Activated CD4-positive, alpha-beta T cell treated with anti-CD3 and anti-CD28 coated beads, Interleukin-2, amount 10 ng/mL, durations not matched to agents 24 days and 14 days (primary cell): ENCODE results near the gene CEP70. TPM values are rescaled to one million over a fixed set of nuclear protein-coding genes. Genes with fewer than 3 reads are reported as not detected.

Experiments used
- DNase-seq: peaks from one replicate; pipeline ENCODE4 v3.0.0; 2022
- H3K27ac Mint-ChIP-seq: one replicate; pipeline ENCODE4 v1.8.0; 2022; ENCODE audit warnings: mild to moderate bottlenecking, mixed read lengths
- H3K27me3 Mint-ChIP-seq: one replicate; pipeline ENCODE4 v1.8.0; 2022; ENCODE audit warnings: mixed read lengths
- H3K36me3 Mint-ChIP-seq: one replicate; pipeline ENCODE4 v1.8.0; 2022; ENCODE audit warnings: low read depth, mild to moderate bottlenecking, mixed read lengths
- H3K4me1 Mint-ChIP-seq: one replicate; pipeline ENCODE4 v1.8.0; 2021; ENCODE audit warnings: mixed read lengths
- H3K4me3 Mint-ChIP-seq: one replicate; pipeline ENCODE4 v1.8.0; 2022; ENCODE audit warnings: mild to moderate bottlenecking, moderate library complexity, mixed read lengths
- H3K9me3 Mint-ChIP-seq: one replicate; pipeline ENCODE4 v1.8.0; 2021; ENCODE audit warnings: mixed read lengths
- intact Hi-C: fragments of 100-400 bp; cut with micrococcal nuclease; formaldehyde crosslinking; loops from one replicate; pipeline ENCODE4 v1.15.1; 2023
- total RNA-seq: library from RNA; stranded (reverse); gene quantifications from 2 replicates; pipeline ENCODE4 v1.2.3, GENCODE V29; 2022

Gene CEP70
- total RNA-seq, 1 donor from 2014 or later: 4.8 TPM

DNA sequence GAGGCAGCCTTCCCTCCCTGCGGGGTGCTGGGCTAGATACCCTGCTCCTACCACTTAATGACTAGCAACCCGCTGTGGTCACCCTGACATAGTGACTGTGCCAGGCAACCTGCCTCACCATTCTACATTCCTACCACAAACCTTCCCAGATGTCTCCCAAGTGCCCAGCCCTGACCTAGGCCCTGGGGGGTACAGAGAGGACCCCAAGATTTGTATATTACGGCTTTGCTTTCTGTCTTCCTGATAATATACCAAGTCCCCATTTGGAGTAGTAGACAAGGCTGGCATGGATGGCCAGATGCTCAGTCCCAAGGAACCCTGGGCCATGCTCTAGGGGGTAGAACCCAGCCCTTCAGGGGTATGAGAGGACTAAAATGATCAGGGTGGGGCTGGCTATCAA lies 128.6 kb downstream of the CEP70 start:
- H3K36me3 Mint-ChIP-seq: no peaks in the 10 kb centered on the region
- H3K27ac Mint-ChIP-seq: no peak overlapping the region

DNA sequence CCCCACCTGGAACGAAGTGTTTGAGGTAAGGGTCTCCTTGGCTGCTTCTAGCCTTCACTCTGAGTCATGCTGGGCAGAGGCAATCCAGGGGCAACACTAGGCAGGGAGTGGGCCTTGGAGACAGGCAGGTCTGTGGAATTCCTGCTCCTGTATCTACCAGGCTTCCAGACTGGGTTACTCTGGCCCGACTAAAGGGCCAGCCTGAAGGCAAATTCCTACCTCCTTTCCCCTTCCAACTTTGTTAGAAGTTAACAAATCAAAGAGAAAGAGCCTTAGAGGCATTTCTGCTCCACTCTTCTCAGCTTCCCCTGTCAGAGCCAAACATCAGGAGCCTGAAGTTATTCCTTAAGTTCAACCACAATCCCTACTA lies 129.6 kb downstream of the CEP70 start:
- no peak for DNase-seq
- H3K9me3 Mint-ChIP-seq: no peaks in the 10 kb centered on the region
- H3K4me3 Mint-ChIP-seq: no peak overlapping the region
- no peaks in the 10 kb centered on the region for H3K36me3 Mint-ChIP-seq
- H3K27me3 Mint-ChIP-seq: no peaks in the 10 kb centered on the region
- H3K4me1 Mint-ChIP-seq: no peaks in the 10 kb centered on the region
- H3K27ac Mint-ChIP-seq: no peak overlapping the region
- intact Hi-C loops: no loop called here

More for the DNA sequence above, 128.6 kb downstream of the CEP70 start:
- H3K4me1 Mint-ChIP-seq: no peaks in the 10 kb centered on the region
- intact Hi-C loops: no loop called here
- no peak for DNase-seq
- H3K9me3 Mint-ChIP-seq: no peaks in the 10 kb centered on the region
- no peaks in the 10 kb centered on the region for H3K27me3 Mint-ChIP-seq
- no peak overlapping the region for H3K4me3 Mint-ChIP-seq

DNA sequence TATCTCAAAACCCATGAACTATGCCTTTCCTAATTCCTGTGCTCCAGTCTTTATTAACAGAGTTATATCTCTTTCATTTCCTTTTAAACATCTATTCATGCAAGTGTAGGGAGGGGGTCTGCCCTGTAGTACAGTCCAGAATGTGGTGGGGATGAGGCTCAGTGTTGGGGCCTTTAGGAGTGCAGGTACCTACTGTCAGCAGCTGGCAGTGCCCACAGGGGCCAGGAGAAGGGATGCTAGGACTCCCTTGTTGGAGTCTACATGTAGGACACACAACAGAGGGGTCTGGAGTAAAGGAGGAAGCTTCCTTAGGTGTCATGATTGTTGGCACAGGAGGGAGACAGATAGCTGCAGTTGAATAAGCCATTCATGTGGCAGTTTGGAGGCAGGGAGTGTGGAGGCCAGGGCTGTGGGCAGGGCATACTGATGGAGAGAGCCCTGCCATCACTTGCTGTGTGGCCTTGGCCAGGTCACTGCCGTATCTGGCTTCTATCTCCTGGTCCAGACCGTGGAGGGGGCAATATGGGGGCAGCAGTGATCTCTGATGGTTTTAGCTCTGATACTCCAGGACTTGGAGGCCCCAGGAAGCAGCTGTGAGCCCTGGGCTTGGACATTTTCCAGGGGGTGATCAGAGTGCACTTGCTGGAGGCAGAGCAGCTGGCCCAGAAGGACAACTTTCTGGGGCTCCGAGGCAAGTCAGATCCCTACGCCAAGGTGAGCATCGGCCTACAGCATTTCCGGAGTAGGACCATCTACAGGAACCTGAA lies 130.2 kb downstream of the CEP70 start:
- intact Hi-C loops: no loop called here
- H3K9me3 Mint-ChIP-seq: no peaks in the 10 kb centered on the region
- no peaks in the 10 kb centered on the region for H3K27me3 Mint-ChIP-seq
- no peak overlapping the region for H3K27ac Mint-ChIP-seq
- DNase-seq: no peak
- no peak overlapping the region for H3K4me3 Mint-ChIP-seq
- H3K4me1 Mint-ChIP-seq: no peaks in the 10 kb centered on the region
- H3K36me3 Mint-ChIP-seq: no peaks in the 10 kb centered on the region

DNA sequence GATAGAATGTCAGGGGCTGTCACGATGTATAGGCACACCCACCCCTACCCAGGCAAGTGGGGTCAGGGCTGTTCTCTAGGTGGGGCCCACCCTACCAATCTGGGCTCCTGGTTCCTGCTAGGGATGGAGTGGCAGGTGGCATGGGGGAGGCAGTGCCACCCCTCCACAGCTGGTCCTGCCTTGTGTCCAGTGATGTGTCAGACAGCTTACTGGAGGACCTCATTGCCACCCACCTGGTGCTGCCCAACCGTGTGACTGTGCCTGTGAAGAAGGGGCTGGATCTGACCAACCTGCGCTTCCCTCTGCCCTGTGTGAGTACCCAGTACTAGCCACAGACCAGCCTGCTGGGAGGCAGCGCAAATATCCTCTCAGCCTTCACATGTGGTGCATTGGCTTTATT lies 132.2 kb downstream of the CEP70 start:
- DNase-seq: no peak
- no peak overlapping the region for H3K4me3 Mint-ChIP-seq
- intact Hi-C loops: no loop called here

DNA sequence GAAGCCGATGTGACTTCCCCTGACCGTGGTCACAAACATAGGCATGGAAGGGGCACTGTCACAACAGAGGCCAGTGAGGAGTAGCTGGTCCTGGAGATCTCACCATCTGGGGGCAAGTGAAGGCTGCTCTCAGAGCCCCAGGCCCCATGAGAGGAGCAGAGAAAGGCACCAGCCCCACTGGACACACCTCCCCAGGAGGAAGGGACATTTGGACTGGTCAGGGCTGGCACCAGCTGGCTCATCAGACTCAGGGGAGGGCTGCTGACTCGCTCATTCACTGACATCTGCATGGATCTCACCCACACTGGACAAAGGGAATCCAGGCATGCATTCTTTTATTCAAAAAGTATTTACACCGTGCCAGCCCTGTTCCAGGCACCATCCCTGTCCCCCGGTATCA lies 132.8 kb downstream of the CEP70 start:
- no peak overlapping the region for H3K27ac Mint-ChIP-seq
- intact Hi-C loops: no loop called here
- H3K4me3 Mint-ChIP-seq: no peak overlapping the region
- no peaks in the 10 kb centered on the region for H3K36me3 Mint-ChIP-seq
- H3K4me1 Mint-ChIP-seq: no peaks in the 10 kb centered on the region
- DNase-seq: no peak
- no peaks in the 10 kb centered on the region for H3K27me3 Mint-ChIP-seq
- no peaks in the 10 kb centered on the region for H3K9me3 Mint-ChIP-seq

More for the DNA sequence above, 132.2 kb downstream of the CEP70 start:
- Mint-ChIP-seq H3K27ac (no peak overlapping the region), H3K36me3 (no peaks in the 10 kb centered on the region), H3K9me3 (no peaks in the 10 kb centered on the region), H3K4me1 (no peaks in the 10 kb centered on the region), H3K27me3 (no peaks in the 10 kb centered on the region)

DNA sequence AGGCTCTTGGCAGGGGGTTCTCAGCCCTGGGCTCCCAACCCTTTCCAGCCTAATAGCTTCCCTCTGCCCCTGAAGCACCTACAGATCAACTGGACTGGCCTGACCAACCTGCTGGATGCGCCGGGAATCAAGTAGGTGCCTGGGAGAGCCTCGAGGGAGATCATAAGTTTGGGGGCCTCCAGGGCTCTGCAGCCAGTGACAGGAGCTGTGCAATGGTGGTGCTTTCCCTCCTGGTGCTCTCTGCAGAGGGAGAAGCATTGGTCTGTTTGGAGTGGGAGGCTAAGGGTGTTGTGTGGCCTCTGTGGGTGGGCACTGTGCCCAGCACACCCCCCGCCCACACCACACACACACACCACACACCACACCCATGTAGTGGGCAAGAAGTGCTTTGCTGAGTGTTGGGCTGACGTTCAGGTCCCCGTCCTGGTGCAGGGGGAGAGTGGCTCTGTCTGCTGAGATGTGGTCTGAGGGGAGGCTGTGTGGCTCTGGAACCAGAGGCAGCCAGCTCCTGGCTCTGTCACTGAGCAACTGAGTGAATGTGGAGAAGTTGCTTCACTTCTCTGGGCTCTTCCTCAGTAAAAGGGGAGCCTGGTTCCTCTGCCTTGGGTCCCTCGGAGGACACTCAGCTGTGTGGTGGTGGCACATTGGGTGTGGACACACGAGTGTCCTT lies 133.4 kb downstream of the CEP70 start:
- peaks cover 6% of the 10 kb centered on the region for H3K4me1 Mint-ChIP-seq
- DNase-seq: no peak
- no peaks in the 10 kb centered on the region for H3K9me3 Mint-ChIP-seq
- H3K4me3 Mint-ChIP-seq: no peak overlapping the region
- H3K27ac Mint-ChIP-seq: no peak overlapping the region
- no peaks in the 10 kb centered on the region for H3K27me3 Mint-ChIP-seq
- no peaks in the 10 kb centered on the region for H3K36me3 Mint-ChIP-seq
- intact Hi-C loops: no loop called here

DNA sequence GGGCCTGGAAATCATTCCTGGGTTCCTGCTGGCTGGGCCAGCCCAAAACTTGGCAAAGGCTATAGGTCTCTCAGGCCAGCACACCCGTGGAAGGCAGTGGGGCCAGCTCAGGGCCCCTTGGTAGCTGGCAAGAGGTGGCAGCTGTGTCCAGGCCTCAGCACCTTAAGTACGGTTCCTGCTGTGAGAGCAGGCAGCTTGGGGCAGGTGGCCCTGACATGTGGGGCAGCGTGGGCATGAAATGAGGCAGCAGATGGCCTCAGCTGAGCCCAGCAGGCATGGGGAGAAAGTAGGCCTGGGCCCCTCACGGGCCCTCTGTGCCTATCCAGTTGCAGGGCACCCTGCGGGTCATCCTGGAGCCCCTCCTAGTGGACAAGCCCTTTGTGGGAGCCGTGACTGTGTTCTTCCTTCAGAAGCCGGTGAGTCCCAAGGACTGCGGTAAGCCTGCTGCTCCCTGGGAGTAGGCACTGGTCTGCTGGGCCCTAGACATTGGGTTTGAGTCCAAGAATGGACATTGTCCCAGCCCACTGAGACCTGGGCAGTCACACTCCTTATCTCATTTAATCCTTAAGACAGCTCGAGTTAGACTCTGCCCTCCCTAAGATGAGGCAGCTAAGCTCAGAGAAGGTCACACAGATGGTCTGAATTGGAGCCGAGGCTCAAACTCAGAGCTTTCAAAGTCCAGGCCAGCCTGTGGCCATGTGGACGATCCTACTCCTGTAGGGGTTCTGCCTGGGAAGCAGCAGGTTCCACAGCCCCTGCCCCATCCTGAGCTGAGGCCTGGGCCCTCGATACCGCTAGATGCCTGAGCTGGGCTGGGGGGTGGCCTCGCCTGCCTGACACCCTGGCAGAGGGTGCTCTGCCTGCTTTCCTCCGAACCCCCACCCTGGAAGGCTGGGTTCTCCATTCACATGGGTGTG lies 134.2 kb downstream of the CEP70 start:
- no peak overlapping the region for H3K27ac Mint-ChIP-seq
- no peaks in the 10 kb centered on the region for H3K27me3 Mint-ChIP-seq
- H3K36me3 Mint-ChIP-seq: no peaks in the 10 kb centered on the region
- no peaks in the 10 kb centered on the region for H3K9me3 Mint-ChIP-seq
- H3K4me1 Mint-ChIP-seq: peaks cover 7% of the 10 kb centered on the region
- intact Hi-C loops: no loop called here
- DNase-seq: no peak
- no peak overlapping the region for H3K4me3 Mint-ChIP-seq

DNA sequence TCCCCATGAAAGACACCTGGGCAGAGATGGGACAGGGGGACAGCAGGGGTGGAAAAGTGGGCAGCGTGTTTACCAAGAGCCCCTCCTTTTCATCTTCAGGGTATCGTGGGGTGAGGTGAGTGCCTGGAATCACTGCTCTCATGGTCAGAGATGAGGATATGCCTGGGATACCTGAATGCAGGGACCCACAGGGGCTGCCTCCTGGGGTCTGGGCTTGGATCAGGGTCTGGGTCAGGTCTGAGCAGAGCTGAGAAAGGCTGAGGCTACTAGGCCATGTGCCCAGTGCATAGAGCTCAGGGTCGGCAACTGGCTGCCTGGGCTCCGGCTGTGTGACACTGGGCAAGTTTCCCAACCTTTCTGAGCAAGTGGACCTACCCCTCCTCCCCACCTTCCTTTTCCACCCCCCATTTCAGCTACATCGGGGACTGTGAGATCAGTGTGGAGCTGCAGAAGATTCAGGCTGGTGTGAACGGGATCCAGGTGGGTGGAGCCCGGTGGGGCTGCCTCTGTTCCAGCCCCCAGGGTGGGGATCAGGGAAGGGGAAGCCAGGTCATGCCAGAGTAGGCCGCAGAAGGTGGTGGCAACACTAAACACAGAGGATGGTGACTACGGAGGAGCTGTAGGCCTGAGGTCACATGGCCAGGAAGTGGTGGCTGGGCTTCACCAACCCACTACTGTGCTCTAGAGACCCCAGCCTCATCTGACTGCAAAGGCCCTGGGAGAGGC lies 135.1 kb downstream of the CEP70 start:
- H3K27me3 Mint-ChIP-seq: no peaks in the 10 kb centered on the region
- no peak for DNase-seq
- H3K4me3 Mint-ChIP-seq: no peak overlapping the region
- no peaks in the 10 kb centered on the region for H3K9me3 Mint-ChIP-seq
- intact Hi-C loops: no loop called here
- peaks cover 7% of the 10 kb centered on the region for H3K4me1 Mint-ChIP-seq
- no peaks in the 10 kb centered on the region for H3K36me3 Mint-ChIP-seq
- peak overlapping the region; percentile 29 for H3K27ac Mint-ChIP-seq

DNA sequence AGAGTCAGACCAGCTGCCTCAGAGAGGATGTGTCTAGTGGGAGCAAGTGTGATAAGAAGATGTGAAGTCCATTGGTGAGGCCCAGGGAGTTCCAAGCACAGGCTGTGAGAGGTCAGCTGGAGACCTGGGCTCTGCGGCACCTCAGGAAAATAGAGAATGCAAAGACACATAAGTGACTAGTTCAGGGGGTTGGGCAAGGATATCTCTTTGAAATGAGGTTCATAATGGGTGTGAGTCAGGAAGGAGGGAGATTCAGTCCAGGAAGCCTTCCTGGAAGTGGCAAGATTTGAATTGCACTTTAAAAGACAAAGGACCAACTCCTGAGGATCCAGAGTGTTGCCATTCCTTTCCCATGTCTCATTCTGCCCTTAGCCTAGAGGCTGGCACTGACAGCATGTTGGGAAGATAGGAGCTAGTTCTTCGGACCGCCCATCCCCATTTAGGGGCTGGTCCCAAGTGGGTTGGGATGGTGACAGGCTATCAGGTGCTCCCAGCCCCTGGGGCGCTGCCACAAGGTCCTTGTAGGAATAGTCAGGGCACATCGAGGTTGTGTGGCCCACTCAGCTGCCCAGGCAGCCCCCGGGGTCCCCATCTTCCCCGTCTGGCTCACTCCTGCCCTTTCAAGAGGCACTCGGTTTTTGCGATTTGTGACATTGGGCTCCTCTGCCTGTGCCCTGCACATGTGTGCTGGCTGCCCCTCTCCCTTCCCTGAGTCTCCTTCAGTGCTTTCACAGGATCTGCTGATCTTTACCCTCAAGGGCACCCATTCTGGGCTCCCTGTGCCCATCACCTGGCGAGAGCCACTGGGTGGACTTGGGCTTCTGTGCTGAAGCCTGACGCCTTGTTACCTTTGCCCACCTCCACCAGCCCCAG lies 136.0 kb downstream of the CEP70 start:
- Mint-ChIP-seq H3K4me3 (no peak overlapping the region), H3K27me3 (no peaks in the 10 kb centered on the region), H3K27ac (peak overlapping the region; percentile 29), H3K36me3 (no peaks in the 10 kb centered on the region), H3K4me1 (peaks cover 7% of the 10 kb centered on the region), H3K9me3 (no peaks in the 10 kb centered on the region)
- no peak for DNase-seq
- intact Hi-C loops: no loop called here

DNA sequence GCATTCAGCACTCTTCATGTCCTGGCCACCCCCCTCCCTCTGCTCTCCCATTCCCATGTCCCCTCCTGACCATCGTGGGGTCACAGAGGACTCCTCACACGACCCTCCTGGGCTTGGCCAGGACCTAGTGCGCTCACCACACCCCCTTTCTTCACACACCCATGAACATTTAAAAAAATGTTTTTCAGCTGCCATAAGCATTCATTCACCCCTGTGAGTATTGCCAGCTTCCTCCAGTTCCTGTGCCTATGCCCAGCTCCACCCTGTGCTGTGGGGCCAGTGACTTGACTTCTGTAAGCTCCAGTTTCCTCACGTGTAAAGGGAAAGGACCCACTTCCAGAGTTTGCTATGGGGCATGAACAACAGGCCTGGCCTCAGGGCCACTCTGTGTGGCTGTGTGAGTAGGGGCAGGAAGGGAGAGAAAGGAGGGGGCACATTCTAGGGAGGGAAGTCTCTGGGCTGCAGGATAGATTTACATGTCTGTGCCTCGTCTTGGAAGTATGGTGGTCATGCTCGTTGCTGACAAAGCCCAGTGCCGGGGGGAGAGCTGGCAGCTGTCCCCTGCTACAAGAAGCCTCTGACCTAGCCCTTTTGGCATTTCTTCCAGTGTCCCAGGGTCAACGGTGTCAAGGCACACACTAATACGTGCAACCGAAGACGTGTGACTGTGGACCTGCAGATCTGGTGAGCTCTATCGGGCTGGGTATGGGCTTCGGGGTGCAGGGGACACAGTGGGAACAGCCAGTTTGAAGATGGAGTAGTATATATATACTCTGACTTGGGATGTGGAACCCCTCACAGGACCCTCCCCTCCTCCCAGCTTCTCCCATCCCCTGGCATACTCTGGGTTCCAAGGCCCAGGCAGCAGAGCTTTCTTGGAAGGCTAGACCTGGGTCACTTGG lies 136.8 kb downstream of the CEP70 start:
- no peaks in the 10 kb centered on the region for H3K27me3 Mint-ChIP-seq
- H3K4me1 Mint-ChIP-seq: peaks cover 7% of the 10 kb centered on the region
- H3K4me3 Mint-ChIP-seq: no peak overlapping the region
- DNase-seq: no peak
- no peaks in the 10 kb centered on the region for H3K9me3 Mint-ChIP-seq
- intact Hi-C loops: no loop called here
- no peaks in the 10 kb centered on the region for H3K36me3 Mint-ChIP-seq
- H3K27ac Mint-ChIP-seq: no peak overlapping the region

DNA sequence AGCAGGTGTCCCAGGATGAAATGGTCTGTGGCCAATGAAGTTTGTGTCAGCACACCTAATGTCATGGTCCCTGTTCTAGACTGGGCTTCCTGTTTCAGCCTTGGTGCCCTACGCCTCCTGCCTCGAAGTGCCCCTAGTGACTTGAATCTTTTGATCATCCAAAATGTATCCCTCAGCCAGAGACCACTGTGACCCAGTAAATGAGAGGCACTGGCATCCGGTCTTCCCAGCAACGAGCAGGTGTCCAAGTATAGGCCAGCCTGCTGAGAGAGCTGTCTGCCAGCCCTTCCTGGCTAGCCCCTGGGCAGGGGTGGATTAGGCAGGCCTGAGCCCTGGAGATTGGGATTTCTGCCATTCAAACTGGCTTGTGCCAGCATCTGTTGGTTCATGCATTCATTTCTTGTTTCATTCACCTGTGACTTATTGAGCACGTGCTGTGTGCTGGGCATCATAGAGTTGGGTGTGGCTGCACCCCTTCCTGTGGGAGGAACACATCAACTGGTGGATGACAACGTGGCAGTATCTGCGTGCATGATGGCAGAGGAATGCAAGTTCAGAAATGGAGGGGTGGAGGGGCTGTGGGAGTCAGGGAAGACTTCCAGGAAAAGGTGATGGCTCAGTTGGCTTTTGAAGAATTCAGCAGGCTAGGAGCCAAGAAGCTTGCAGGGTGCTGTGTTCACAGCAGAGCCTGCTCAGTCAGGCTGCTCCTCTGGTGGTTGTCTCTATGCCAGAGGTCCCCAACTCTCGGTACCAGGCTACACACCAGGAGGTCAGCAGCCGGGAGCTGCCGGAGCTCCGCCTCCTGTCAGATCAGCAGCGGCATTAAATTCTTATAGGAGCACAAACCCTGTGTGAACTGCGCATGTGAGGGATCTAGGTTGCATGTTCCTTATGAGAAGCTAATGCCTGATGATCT lies 138.0 kb downstream of the CEP70 start:
- H3K36me3 Mint-ChIP-seq: no peaks in the 10 kb centered on the region
- H3K4me3 Mint-ChIP-seq: no peak overlapping the region
- DNase-seq: no peak
- no peaks in the 10 kb centered on the region for H3K27me3 Mint-ChIP-seq
- no peak overlapping the region for H3K27ac Mint-ChIP-seq
- H3K4me1 Mint-ChIP-seq: peaks cover 7% of the 10 kb centered on the region
- H3K9me3 Mint-ChIP-seq: no peaks in the 10 kb centered on the region
- intact Hi-C loops: no loop called here
